AG20443 (cell line): ENCODE measurements around the gene LRRC27.

Source experiments
- DNase-seq: peaks from one replicate; pipeline ENCODE4 v3.0.0; 2012; ENCODE audit warnings: low spot score, mixed read lengths

LRRC27 gene

DNA sequence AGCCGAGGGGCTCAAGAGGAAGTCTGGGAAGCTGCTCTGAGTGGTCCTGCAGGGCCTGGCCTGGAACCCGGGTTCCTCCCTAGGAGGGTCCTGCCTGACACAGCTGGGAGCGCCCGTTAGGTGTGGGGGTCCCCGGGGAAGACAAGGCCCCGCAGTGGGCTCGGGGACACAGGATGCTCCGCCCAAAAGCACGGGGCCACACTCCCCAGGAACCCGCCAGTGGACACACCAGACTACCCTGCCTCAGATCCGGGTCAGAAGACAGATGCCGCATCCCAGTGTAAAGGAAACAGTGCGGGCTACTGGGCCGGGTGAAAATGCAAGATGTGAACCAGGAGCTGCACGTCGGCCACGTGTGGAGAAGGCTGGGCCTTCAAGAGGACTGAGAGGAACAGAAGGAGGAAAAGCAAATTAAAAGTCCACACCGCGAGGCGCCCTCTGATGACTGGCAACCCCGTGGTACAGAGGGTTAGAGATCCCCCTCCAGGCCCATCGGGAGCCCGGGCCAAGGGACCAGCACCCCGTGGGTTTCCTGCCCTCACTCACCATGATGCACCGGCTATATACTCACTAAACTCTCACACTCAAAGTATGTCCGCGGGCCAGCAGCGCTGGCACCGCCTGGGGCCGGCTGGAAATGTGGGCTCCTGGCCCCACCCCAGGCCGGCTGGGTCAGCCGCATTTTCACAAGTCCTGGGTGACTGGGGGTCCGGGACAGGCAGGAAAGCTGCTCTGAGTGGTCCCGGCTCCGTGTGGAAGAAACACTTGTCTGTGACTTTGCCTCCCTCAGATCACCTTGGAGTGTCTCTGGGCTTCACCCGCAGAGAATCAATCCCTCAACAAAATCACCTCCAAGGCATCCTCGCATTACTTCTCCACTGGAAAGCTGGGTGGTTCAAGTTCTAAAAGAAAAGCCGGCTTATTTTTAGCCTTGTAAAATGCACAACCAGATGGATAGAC is 30.3 kb upstream of the LRRC27 start:
- DNase-seq: no peak

DNA sequence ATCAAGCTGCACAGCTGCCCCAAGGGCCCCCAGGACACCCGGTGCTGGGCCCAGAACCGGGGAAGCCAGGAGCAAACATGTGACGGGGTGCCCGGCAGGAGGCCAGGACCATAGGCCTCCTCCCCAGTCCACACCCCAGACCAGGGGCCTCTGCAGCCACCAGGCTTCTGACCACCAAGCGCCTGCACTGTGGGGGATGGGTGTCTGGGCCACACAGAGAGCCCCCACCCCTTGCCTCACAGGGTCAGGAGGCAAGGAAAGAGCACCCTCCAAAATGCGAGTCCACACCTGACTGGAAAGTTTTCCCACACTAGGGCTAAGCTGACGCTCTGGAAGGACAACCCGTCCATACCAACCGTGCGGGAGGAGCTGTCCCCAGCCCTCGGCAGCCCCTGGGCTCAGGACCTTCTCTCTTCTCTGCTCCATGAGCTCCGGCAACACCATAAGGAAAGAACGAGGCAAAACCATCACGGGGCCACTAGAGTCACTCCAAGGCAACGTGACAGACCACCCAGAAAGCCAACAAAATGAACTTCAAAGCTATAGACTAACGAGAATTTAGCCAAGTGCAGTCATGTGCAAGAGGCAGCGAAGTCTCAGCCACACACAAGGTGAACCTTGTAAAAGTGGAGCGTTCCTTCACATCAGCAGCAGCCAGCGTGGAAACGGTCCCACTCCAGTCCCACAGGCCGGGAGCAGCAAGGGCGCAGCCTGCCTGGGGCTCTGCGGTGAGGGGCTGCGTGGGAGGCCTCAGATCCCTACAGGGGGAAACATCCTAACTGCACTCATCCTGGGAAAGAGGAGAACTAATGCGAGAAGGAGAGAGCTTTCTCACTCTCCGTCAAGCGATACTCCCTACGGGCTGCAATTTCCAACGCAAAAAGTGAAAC is 29.3 kb upstream of the LRRC27 start:
- no peak for DNase-seq

DNA sequence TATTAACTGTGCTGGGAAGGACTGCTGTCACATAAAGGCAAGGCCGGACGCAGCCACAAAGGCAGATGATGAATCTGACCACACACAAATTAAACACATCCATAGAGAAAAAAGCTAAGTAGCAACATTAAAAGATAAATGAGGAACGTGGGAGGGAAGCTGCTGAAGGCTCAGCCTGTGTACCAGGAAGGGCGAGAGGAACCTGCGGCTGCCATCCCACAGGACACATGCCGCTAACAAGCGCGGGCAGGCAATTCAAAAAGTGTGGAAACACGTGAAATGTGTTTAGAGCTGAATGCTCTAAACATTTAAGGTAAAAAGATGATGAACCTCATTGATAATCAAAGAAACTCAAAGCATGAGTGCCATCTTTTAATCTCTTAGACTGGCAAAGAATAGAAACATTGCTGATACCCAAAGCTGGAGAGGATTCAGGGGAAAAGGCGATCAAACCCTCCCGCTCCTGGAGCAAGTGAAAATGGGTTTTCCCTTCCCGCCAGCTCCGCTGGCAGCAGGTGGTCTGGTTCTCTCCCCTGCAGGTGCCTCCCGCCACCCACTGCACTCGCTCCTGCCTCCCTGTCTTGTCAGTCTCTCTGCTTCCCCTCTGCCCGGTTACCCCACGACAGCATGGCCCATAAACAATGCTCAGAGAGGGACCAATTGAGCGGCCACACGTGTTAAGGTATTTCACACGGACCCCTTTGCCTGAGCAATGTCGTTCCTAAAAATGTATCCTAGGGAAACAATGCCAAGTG is 28.5 kb upstream of the LRRC27 start:
- no peak for DNase-seq

DNA sequence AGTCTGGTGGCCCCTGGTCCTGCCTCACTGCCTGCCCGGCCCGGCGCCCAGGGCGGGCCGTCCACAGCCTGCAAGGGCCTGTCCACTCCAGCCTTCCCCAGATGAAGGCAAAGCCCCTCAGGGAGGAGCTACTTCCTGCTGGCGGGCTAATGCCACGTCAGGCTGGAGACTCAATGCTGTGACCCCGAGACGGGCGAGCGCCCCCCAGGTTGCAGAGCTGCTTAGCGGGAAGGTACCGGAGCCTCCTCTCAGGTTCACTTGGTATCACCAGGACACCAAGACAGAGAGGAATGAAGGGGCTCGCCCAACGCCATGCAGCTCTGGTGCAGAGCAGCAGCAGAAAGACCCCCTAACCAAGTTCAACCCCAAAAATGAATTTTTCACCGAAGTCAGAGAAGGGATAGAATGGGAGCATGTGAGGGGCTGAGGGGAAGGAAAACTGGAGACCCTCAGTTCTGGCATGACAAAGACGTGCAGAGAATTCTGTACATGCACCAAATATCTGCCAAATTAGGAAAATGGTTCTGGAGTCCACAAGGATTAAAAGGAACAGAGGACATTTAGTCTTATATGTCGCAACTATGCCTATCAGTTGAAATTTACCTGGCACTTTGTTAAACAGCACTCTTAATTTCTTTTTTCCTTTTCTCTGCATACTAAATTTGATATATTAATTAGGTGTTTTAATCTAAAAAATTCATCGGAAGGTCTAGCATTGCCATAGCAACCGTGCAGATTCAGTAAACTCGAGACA is 27.1 kb upstream of the LRRC27 start:
- no peak for DNase-seq

DNA sequence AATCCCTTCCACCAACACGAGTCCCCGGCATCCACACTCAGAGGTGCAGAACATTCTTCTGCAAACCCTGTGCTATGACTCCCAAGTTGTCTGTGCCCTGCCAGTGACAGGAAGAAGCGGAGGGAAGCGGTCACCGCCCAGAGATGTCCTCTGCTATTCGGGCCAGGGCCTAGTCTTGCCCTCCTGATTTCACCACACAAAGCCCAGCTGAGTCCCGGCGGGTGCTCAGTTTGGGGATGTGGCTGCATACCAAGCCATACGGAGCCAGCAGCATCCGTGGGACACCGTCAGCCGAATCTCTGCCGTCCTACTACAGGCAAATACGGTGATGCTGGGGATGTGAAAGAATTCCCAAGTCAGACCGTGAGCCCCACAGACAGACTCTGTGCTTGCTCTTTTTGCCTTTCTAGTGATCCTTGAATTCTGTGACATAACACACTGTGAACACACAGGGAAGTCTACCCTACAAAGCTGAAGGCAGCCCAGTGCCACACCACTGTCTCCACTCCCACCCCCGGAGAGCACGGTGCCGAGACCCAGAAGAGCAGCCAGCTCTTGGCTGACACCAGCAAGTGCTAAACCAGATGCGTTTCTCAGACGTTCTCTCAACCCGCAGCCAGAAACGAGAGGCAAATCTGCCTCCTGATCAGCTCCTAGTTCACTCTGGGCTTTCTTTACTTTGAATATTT is 26.2 kb upstream of the LRRC27 start:
- no peak for DNase-seq

DNA sequence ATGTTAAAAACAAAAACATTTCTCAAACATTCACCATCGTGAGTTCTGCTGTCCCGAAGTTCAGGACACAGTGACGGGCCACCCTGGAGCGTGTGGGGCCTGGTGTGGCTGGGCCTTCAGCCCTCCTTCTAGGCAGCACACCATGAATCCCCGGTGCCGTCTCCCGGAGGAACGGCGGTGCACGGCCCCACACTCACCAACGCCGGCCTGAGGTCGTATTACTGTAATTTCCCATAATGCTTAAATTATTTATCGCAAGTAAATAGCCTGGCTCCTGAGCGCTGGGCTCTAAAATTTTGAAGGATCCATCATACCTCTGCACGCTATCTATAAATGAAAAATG is 25.7 kb upstream of the LRRC27 start:
- no peak for DNase-seq

DNA sequence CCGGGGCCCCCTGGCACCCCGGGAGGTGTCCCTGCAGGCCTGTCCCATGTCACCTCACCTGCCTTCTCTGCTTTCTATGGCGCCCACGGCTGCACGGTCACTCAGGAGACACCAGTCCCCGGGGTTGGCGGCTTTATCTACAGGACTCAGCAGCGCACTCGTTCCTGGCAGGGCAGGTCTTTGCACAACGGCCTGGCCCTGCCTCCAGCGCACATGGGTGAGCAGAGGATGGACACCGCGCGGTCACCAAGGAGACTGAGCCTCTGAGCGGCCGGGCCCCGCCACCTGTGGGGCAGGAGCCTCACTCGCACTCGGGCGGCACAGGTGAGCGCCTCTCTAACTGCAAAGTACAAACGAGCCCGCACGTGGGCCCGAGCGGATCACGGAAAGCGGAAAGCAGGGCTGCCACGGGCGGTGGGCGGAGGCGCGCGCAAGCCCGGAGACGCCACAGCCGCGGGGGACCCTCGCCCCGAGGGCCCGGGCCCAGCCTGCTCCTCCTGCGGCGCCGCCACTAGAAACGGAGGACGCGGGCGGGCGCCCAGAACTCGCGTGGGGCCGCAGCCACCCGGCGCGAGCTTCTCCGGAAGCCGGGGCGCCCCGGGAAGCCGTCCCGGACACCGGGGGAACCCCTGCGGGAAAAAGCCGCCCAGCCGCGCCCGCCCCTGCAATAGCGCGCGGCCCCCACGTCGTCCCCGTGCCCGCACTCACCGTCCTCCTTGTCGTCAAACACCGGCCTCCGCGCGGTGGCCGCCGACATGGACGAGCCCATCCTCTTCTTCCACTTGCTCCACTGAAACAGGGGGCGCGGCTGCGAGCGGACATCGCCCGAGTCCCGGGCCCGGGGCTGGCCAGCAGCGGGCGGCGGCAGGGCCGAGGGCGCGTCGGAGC is 24.9 kb upstream of the LRRC27 start:
- no peak for DNase-seq

DNA sequence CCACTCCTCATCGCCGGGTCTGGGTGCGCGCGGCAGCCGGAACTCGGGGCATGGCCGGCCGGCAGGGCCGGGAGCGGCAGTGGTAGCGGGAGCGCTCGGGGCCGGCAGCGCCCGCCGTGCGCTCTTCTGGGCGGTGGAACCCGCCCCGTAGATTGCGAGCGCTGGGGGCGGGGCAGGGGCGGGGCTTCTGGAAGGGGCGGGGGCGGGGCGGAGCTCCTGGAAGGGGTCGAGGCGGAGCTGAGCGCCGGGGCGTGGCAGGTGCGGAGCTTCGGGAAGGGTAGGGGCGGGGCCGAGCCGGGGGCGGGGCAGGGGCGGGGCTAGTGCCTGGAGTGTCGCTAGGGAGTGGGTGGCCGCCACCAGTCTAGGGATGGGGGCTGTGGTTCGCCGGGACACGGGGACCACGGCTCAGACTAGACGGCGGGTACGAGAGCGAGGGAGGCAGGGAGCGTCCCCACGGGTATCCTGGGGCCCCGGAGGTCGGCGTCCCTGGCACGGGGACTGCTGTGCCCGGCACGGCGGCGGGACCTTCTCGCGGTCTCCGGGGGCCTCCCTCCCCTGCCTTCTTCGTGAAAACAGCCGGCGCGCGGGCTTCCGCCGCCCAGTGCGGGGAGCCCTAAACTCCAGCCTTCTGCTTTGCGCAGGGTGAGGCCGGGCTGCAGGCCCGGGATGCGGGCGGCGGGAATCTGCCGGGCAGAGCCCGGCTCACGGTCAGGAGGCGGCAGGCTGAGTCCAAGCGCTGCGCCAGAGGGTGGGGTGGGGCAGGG is 24.0 kb upstream of the LRRC27 start, which contains the start of gene STK32C:
TSS of gene STK32C (minus strand) at position 128 of the 764 bp plus-strand sequence. CDS start at position 11, 117 bp downstream.
- DNase-seq: peak; percentile 100

DNA sequence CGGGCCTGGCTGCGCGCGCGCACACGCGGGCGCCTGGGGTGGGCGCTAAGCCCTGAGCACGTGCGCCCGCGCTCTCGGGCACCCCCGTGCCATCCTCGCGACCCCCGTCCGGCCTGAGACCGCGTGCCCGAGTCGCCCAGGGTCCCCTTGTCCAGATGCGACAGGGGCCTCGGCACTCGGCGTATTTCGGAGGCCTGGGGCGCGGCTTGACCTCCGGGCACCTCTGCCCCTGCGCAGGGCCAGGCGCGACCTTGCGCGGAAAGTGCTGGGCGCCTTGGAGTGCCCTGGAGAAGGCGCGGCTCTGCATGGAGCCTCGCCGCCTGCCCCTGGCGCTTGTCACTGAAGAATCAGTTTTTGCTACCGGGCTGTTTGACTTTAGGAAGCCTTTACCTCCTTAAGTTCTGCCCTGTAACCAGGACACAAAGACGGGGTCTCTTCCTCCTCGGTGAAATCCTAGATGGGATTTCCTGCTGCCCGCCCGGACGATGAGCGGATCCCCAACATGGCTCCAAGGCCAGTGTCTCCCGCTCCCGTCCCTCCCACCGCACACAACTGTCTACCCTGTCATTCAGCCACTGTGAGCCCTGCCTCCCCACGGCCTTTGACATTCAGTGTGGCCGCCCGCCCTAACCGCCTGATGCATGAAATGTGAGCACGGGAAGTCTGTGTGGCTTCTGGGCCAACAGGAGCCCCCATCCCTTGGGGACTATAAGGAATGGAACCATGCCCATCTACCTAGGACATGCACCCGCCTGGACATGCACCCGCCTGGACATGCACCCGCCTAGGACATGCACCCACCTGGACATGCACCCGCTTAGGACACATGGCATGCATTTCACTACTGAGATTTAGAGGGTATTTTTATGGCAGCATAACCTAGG is 23.2 kb upstream of the LRRC27 start:
- DNase-seq: no peak

DNA sequence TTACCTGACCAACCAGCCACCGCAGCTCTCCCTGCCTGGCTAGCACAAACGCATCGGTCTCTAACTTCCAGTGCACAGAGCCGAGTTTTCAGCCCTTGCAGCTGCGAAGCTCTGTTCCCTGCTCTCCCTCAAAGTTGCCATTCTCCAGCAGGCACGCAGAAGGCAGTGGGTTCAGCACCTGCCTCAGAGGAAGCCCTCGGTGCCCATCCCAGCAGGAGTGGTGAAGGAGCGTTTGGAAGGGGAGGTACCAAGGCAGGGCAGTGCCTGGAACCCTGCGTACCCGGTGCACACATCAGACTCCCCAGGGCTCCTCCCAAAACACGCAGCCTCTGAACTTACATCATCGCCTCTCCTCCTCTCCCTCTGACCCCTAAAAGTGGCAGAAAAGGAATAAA is 22.5 kb upstream of the LRRC27 start:
- DNase-seq: no peak

DNA sequence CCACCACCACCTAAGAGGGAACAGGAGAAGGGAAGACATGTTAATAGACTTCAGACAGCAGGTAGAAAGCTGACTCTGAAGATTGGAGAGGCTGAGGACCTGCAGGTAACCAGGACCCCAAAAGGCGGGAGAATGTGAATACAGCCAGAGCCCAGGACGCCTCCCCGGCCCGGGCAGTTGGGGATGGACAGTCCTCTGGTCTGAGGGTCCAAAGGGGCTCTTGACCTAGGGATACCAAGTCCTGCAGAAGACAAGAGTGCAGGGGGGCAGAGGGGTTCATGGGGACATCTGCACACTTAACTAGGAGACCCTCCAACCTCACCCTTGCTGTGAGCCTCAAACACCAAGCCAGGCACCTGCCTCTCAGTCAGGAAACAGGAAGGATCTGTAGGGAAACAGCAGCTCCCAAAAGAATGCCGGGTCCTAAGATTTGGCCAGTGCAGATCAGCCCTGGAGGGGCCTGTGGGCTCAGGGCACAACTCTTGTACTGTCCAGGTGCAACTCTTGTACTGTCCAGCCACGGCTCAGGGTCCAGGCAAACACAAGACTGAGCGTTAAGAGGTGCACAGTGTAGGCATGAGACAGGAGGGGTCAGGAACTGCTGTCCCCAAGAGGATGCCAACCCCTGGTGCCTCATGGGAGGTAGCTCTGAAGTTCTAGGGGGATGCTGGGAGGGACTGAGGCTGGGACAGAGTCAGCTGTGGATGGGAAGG is 22.0 kb upstream of the LRRC27 start:
- DNase-seq: no peak

DNA sequence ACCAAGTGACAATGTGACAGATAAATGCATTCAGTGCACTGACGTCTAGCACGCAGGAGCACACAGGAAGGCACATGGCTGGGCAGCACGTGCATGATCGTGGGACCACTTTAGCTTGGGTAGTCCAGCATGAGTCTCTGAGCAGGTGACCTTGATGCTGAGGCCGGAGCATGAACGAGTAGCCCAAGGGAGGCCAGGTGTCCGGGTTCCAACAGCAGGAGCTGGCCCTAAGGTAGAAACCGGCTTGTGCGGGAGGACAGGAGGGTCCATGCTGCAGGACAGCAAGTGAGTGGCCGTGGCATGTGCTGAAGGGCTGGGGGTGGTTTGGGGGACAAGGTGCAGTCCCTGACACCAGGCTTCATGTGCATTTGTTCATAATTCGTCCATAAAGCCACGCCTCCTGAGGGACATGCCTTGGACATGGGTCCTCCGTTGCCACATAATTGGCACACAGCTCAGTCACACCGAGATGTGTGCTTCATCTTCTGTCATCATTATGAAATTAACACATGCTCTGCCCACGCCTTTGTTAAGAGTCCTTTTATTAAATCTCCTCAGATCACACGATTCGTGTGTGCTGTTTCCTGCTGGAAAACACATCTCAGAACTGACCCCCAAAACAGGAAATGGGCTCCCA is 21.2 kb upstream of the LRRC27 start:
- DNase-seq: no peak

DNA sequence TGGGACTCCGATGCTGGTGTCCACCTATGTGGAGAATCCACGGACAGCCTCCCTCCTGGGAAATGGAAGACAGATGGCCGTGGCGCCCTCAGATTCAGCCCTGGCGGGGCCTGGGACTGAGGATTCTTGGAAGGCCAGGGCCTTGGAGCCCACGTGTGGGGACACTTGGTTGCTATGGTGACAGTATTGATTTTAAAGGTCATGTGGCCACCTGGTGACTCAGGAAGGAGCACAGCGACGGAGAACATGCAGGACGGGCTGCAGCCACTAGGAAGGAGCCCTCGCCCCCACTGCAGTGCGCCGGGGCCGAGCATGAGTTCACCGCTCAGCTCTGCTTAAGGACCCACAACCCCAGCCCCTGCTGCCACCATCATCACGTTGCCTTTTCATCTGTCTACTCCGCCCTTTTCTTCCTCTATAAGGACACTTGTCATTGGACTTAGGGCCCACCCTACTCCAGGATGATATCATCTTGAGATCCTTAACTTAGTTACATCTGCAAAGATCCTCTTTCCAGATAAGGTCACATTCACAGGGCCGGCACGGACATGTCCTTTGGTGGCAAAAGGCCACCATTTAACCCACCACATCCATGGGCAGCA is 20.6 kb upstream of the LRRC27 start:
- no peak for DNase-seq

DNA sequence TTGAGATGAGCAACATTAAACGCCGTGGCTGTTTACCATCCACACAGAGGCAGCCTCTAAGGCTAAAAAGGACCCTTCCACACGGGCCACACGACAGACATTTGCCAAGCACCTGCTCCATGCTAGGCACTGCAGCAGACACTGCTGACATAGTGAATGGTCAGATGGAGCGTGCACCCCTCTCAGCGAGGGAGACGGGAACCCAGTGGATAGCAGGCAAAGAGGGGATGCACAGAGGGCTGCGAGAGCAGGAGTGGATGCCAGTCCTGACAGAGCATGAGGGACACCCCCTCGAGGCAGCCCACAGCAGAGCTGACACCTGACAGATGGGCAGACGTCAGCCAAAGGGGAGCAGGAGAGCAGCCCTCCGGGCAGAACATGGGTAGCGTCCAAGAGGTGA is 18.7 kb upstream of the LRRC27 start:
- no peak for DNase-seq

DNA sequence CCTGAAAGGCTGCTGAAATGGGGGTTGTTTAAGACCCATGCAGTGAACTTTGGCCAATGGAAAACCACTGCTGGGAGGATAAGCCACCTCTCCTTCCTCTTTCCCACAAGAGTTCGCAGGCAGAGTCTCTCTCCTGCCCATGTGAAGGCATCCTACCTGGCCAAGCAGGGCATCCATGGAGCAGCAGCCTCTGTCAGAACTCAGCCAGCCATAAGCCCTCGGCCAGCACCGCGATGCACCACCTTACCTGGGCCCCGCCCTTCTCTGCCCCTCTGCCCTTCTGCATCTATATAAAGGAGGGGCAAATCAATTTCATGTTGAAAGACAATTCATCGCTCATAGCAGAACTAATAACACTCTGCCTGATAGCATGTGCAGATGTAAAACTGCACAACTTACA is 18.1 kb upstream of the LRRC27 start:
- DNase-seq: no peak

DNA sequence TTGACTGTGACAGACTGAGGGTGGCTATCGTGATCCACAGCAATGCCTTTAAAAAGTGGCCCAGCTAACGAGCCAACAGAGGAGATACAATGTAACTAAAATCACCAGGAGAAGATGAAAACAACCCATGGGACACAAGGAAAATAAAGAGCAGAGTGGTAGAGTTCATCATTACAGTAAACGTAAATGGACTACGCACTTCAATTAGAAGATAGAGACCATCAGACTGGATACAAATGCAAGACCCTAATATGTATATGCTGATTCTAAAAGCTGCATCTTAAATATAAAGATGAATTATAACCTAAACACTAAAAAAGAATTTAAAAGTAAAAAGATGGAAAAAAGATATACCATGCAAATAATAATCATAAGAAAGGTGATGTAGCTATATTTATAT is 17.7 kb upstream of the LRRC27 start:
- no peak for DNase-seq
